BE2C (cell line): ENCODE results near the gene OR4E2.

Experiments used
- DNase-seq: peaks from one replicate; pipeline ENCODE4 v3.0.0-alpha.2; 2020
- H3K27me3 ChIP-seq: fragments of 250-450 bp; sonication (Bioruptor Pico); 2 replicates; pipeline ENCODE4 v1.5.1; 2020; ENCODE audit warnings: mild to moderate bottlenecking
- H3K36me3 ChIP-seq: fragments of 250-450 bp; sonication (Bioruptor Pico); 2 replicates; pipeline ENCODE4 v1.5.1; 2020; ENCODE audit warnings: mild to moderate bottlenecking
- H3K4me1 ChIP-seq: fragments of 250-450 bp; sonication (Bioruptor Pico); 2 replicates; pipeline ENCODE4 v1.5.1; 2020
- H3K4me3 ChIP-seq: 2 replicates; pipeline ENCODE4 v1.5.1; 2011; ENCODE audit warnings: low read depth, low read length
- H3K9me3 ChIP-seq: fragments of 250-450 bp; sonication (Bioruptor Pico); 2 replicates; pipeline ENCODE4 v1.5.1; 2020
- CTCF ChIP-seq: IDR thresholded peaks from 2 replicates; pipeline ENCODE4 v1.5.1; 2012; ENCODE audit warnings: mild to moderate bottlenecking, low read depth, low read length

Gene OR4E2

GRCh38 chr14:21631084-21631483 is 22.6 kb upstream of the OR4E2 start:
- Histone ChIP-seq H3K36me3 (no peaks in the 10 kb centered on the region), H3K4me1 (no peaks in the 10 kb centered on the region), H3K27me3 (peaks cover 16% of the 10 kb centered on the region), H3K9me3 (no peaks in the 10 kb centered on the region), H3K4me3 (no peak overlapping the region)
- DNase-seq = no peak
- TF ChIP-seq CTCF = no peak

GRCh38 chr14:21634840-21635239 is 18.8 kb upstream of the OR4E2 start, which contains the start of gene OR10G2:
TSS of gene OR10G2 (minus strand) at chr14:21634940. CDS start at chr14:21634842, 98 bp downstream.
- no peaks in the 10 kb centered on the region for H3K9me3 ChIP-seq
- no peaks in the 10 kb centered on the region for H3K4me1 ChIP-seq
- H3K36me3 ChIP-seq = no peaks in the 10 kb centered on the region
- H3K27me3 ChIP-seq = peaks cover 18% of the 10 kb centered on the region
- H3K4me3 ChIP-seq = no peak within 1 kb of the TSS
- DNase-seq = no peak
- TF ChIP-seq CTCF = no peak

- Histone ChIP-seq H3K4me1 (no peaks in the 10 kb centered on the region), H3K36me3 (no peaks in the 10 kb centered on the region), H3K9me3 (no peaks in the 10 kb centered on the region), H3K4me3 (no peak overlapping the region), H3K27me3 (peaks cover 16% of the 10 kb centered on the region; the same call in 1 of the 2 replicates)
- no peak for DNase-seq
- TF ChIP-seq CTCF = no peak
Measured at GRCh38 chr14:21642683-21643082, 11.0 kb upstream of the OR4E2 start.

GRCh38 chr14:21643407-21643806 is 10.2 kb upstream of the OR4E2 start:
- Histone ChIP-seq H3K36me3 (no peaks in the 10 kb centered on the region), H3K4me3 (no peak overlapping the region), H3K9me3 (no peaks in the 10 kb centered on the region), H3K27me3 (peaks cover 20% of the 10 kb centered on the region; the same call in 1 of the 2 replicates), H3K4me1 (no peaks in the 10 kb centered on the region)
- no peak for TF ChIP-seq CTCF
- DNase-seq = no peak

GRCh38 chr14:21647380-21647779 is 6.3 kb upstream of the OR4E2 start:
- no peak for TF ChIP-seq CTCF
- DNase-seq = no peak

GRCh38 chr14:21652209-21652808 is 1.3 kb upstream of the OR4E2 start:
- Histone ChIP-seq H3K4me3 (no peak overlapping the region), H3K9me3 (no peaks in the 10 kb centered on the region), H3K36me3 (no peaks in the 10 kb centered on the region), H3K4me1 (no peaks in the 10 kb centered on the region), H3K27me3 (peaks cover 13% of the 10 kb centered on the region; the same call in 1 of the 2 replicates)
- TF ChIP-seq CTCF = no peak
- no peak for DNase-seq

More at GRCh38 chr14:21647380-21647779, 6.3 kb upstream of the OR4E2 start:
- Histone ChIP-seq H3K4me1 (no peaks in the 10 kb centered on the region), H3K4me3 (no peak overlapping the region), H3K36me3 (no peaks in the 10 kb centered on the region), H3K9me3 (no peaks in the 10 kb centered on the region), H3K27me3 (peaks cover 9% of the 10 kb centered on the region; the same call in 1 of the 2 replicates)
